GM19438 (cell line): ENCODE results near the gene INAFM1.

Experiments
- ATAC-seq: cut with Tn5 transposase; IDR thresholded peaks from one replicate; pipeline ENCODE4 v1.9.1; 2021; ENCODE audit warnings: low read depth; ENCODE audit not compliant: unreplicated experiment

INAFM1 gene

GRCh38 chr19:47309038-47309437, 34.4 kb downstream of the INAFM1 start:
- no peak for ATAC-seq

- no peak for ATAC-seq
Observed at GRCh38 chr19:47309608-47310007, 34.9 kb downstream of the INAFM1 start, which contains the start of gene C5AR1. TSS of gene C5AR1 (plus strand) at chr19:47309861. CDS start at chr19:47309896, 35 bp downstream.

- ATAC-seq: no peak
Observed at GRCh38 chr19:47310323-47310722, 35.6 kb downstream of the INAFM1 start.

- ATAC-seq: no peak
Observed at GRCh38 chr19:47310819-47311218, 36.1 kb downstream of the INAFM1 start.

GRCh38 chr19:47312366-47313006, 37.8 kb downstream of the INAFM1 start:
- ATAC-seq: no peak

- ATAC-seq: no peak
Observed at GRCh38 chr19:47313754-47314295, 39.1 kb downstream of the INAFM1 start.

GRCh38 chr19:47315125-47315821, 40.6 kb downstream of the INAFM1 start:
- ATAC-seq: no peak

- ATAC-seq: no peak
Observed at GRCh38 chr19:47316513-47316912, 41.8 kb downstream of the INAFM1 start.

GRCh38 chr19:47319923-47320871, 45.5 kb downstream of the INAFM1 start:
- ATAC-seq: no peak

GRCh38 chr19:47321630-47322029, 46.9 kb downstream of the INAFM1 start:
- no peak for ATAC-seq

GRCh38 chr19:47322058-47322457, 47.4 kb downstream of the INAFM1 start:
- ATAC-seq: no peak

- no peak for ATAC-seq
Observed at GRCh38 chr19:47323409-47323808, 48.7 kb downstream of the INAFM1 start.

GRCh38 chr19:47323872-47324271, 49.2 kb downstream of the INAFM1 start:
- no peak for ATAC-seq

GRCh38 chr19:47324502-47324901, 49.8 kb downstream of the INAFM1 start:
- ATAC-seq: no peak
